A673 (cell line): Measurements from ENCODE around the gene CCDC134. TPM values are rescaled to one million over a fixed set of nuclear protein-coding genes. Genes with fewer than 3 reads are reported as not detected.

Experiments used
- BruUV-seq: library from RNA; stranded (reverse); fragments of 400-500 nt; replicated peaks from 2 replicates; lab custom pipeline; 2021; lab: Mats Ljungman, UMichigan
- CTCF ChIA-PET: fragments of 300-600 bp; sonication (Branson Sonifier 250); formaldehyde crosslinking; loops from one replicate; lab custom pipeline; 2022; ENCODE audit warnings: antibody characterized with exemption; lab: Charles Lee
- POLR2A ChIA-PET: fragments of 300-600 bp; sonication (Branson Sonifier 250); formaldehyde crosslinking; loops from one replicate; lab custom pipeline; 2022; ENCODE audit warnings: antibody characterized with exemption; ENCODE audit not compliant: low non-redundant PET; lab: Charles Lee
- DNase-seq: peaks from one replicate; pipeline ENCODE4 v3.0.0-alpha.2; 2015; ENCODE audit warnings: low spot score
- H3K27ac ChIP-seq: fragments of 200-600 bp; sonication (generic); 2 replicates; pipeline ENCODE4 v1.5.1; 2016; ENCODE audit warnings: mixed run types, low read depth, mild to moderate bottlenecking, mixed read lengths, antibody characterized with exemption, low read length; ENCODE audit not compliant: poor library complexity, severe bottlenecking
- H3K27me3 ChIP-seq: fragments of 200-600 bp; sonication (generic); replicated peaks from 2 replicates; pipeline ENCODE4 v1.6.1; 2017; ENCODE audit warnings: mixed run types, low read depth, mild to moderate bottlenecking, mixed read lengths, antibody characterized with exemption, low read length; ENCODE audit not compliant: insufficient read depth, poor library complexity
- H3K36me3 ChIP-seq: fragments of 200-600 bp; sonication (generic); 2 replicates; pipeline ENCODE4 v1.6.1; 2016; ENCODE audit warnings: mixed run types, mild to moderate bottlenecking, mixed read lengths, antibody characterized with exemption, low read length; ENCODE audit not compliant: insufficient read depth, poor library complexity, severe bottlenecking
- H3K4me1 ChIP-seq: fragments of 200-600 bp; sonication (generic); 2 replicates; pipeline ENCODE4 v1.6.1; 2017; ENCODE audit warnings: mixed run types, mild to moderate bottlenecking, mixed read lengths, antibody characterized with exemption, low read length; ENCODE audit not compliant: insufficient read depth, poor library complexity, severe bottlenecking
- H3K4me3 ChIP-seq: fragments of 200-600 bp; sonication (generic); 2 replicates; pipeline ENCODE4 v1.5.1; 2016; ENCODE audit warnings: low read depth, mixed run types, mild to moderate bottlenecking, mixed read lengths, low read length; ENCODE audit not compliant: poor library complexity, severe bottlenecking
- H3K9me3 ChIP-seq: fragments of 200-600 bp; sonication (generic); 2 replicates; pipeline ENCODE4 v1.6.1; 2016; ENCODE audit warnings: mixed run types, low read depth, mild to moderate bottlenecking, mixed read lengths, antibody characterized with exemption, low read length; ENCODE audit not compliant: poor library complexity, severe bottlenecking
- EZH2 ChIP-seq: fragments of 200-600 bp; sonication (generic); IDR thresholded peaks from 2 replicates; pipeline ENCODE4 v1.6.1; 2017; ENCODE audit warnings: borderline replicate concordance, low read depth, mild to moderate bottlenecking, mixed read lengths, antibody characterized with exemption, low read length; ENCODE audit not compliant: poor library complexity, severe bottlenecking
- intact Hi-C: fragments of 100-400 bp; cut with micrococcal nuclease; formaldehyde crosslinking; loops from one replicate; pipeline ENCODE4 v1.10.0; 2022; ENCODE audit not compliant: unreplicated experiment
- total RNA-seq: library from RNA; stranded (reverse); gene quantifications from 2 replicates; pipeline ENCODE4 v1.2.3, GENCODE V29; 2021
- TF ChIP-seq, protein P1 (sequence below): fragments of 300-800, 200-600 bp; sonication (generic); conservative IDR thresholded peaks from 2 replicates; pipeline ENCODE4 v1.5.1; 2017; ENCODE audit warnings: low read depth, mild to moderate bottlenecking, antibody characterized with exemption, low read length, moderate library complexity, mixed read lengths

The CCDC134 gene
- total RNA-seq, 1 experiment from 2014 or later, result 27.4 TPM

DNA sequence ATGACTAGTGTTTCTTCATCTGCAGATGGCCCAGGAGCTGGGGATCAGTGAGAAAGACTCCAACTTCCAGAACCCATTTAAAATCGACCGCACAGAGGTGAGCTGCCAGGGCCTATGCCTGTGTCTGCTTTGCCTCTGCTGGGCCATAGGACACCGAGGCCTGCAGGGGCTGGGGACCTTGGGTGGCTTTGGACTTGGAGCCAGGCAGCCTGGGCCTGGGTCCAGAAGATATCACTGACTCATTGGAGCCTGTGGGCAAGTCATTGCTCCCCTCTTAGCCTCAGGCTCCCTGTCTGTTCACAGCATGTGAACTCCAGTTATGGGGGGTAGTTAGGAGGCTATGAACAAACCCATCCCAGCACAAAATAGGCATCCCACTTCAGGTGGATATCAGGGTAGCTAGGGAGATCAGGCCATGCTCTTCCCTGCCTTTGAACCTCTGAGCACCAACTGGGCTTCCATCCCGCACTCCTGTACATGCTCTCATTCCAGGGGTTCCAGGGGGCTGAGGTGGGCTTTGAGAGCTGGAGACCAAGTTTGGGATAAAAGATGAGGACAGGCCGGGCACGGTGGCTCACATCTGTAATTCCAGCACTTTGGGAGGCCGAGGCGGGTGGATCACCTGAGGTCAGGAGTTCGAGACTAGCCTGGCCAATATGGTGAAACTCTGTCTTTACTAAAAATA, 13.4 kb downstream of the CCDC134 start:
- H3K27me3 ChIP-seq, result no peaks in the 10 kb centered on the region
- ChIA-PET POLR2A (no interaction called here), CTCF (no interaction called here)
- no peaks in the 10 kb centered on the region for H3K4me1 ChIP-seq
- TF ChIP-seq, protein P1, sequence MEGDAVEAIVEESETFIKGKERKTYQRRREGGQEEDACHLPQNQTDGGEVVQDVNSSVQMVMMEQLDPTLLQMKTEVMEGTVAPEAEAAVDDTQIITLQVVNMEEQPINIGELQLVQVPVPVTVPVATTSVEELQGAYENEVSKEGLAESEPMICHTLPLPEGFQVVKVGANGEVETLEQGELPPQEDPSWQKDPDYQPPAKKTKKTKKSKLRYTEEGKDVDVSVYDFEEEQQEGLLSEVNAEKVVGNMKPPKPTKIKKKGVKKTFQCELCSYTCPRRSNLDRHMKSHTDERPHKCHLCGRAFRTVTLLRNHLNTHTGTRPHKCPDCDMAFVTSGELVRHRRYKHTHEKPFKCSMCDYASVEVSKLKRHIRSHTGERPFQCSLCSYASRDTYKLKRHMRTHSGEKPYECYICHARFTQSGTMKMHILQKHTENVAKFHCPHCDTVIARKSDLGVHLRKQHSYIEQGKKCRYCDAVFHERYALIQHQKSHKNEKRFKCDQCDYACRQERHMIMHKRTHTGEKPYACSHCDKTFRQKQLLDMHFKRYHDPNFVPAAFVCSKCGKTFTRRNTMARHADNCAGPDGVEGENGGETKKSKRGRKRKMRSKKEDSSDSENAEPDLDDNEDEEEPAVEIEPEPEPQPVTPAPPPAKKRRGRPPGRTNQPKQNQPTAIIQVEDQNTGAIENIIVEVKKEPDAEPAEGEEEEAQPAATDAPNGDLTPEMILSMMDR, result no peak
- TF ChIP-seq EZH2, result no peak
- DNase-seq, result no peak
- no peak overlapping the region for H3K27ac ChIP-seq
- H3K9me3 ChIP-seq, result no peaks in the 10 kb centered on the region
- peaks cover 13% of the 10 kb centered on the region for H3K36me3 ChIP-seq
- BruUV-seq, result no TSS peak
- intact Hi-C loops, result no loop called here
- H3K4me3 ChIP-seq, result no peak overlapping the region

DNA sequence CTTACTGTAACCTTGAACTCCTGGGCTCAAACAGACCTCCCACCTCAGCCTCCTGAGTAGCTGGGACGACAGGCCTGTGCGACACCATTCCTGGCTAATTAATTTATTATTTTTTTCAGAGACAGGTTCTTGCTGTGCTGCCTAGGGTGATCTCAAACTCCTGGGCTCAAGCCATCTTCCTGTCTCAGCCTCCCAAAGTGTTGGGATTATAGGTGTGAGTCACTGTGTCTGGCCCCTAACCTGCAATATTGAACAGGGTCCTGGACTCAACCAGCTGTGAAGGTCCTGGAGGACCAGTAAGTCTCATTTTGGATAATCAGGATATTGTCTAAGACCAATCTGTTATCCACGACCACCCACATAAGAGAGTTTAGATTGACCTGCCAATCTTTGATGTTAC, 15.2 kb downstream of the CCDC134 start:
- Histone ChIP-seq H3K27me3 (no peaks in the 10 kb centered on the region), H3K27ac (no peak overlapping the region), H3K4me1 (peaks cover under 1% of the 10 kb centered on the region), H3K36me3 (peaks cover 13% of the 10 kb centered on the region), H3K9me3 (no peaks in the 10 kb centered on the region), H3K4me3 (no peak overlapping the region)
- POLR2A ChIA-PET, result no interaction called here
- no peak for DNase-seq
- intact Hi-C loops, result no loop called here
- BruUV-seq, result no TSS peak
- CTCF ChIA-PET, result no interaction called here
- no peak for TF ChIP-seq EZH2
- TF ChIP-seq, protein P1, result no peak

DNA sequence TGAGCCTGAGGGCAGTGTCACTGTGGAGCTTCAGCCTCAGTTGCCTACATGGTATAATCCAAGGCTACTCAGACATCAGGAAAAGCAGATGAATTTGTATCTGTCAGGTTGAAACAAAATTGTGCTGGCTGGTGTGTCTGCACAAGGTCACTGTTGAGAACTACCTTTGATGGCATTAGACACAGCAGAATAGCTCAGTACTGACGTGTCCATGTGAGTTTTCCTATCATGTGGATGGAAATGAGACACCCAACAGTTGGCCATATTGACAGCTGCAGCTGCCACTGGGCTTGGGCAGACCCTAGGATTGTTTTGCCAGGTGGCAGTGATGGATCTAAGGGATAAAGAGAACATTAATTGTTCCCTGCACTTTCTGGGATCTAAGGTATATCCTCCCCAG, 15.8 kb downstream of the CCDC134 start:
- BruUV-seq, result no TSS peak
- Histone ChIP-seq H3K4me3 (no peak overlapping the region), H3K27ac (no peak overlapping the region), H3K4me1 (peaks cover 6% of the 10 kb centered on the region), H3K36me3 (peaks cover 13% of the 10 kb centered on the region), H3K9me3 (no peaks in the 10 kb centered on the region), H3K27me3 (no peaks in the 10 kb centered on the region)
- intact Hi-C loops, result no loop called here
- CTCF ChIA-PET, result no interaction called here
- DNase-seq, result no peak
- POLR2A ChIA-PET, result no interaction called here
- TF ChIP-seq, protein P1, result no peak
- TF ChIP-seq EZH2, result no peak
